Upper lobe of left lung (tissue), 6 donors: Measurements from ENCODE around the gene NT5E. TPM values are rescaled to one million over a fixed set of nuclear protein-coding genes. Genes with fewer than 3 reads are reported as not detected.
A peak's percentile ranks its signal among the peaks of the same experiment; 100 is the strongest.

ENCODE experiments used
- ATAC-seq, 2 donors: fragments of 200-7000 bp; cut with Tn5 transposase; one replicate each; pipeline ENCODE4 v1.9.1; 2022; ENCODE audit warnings: mild to moderate bottlenecking in 2 of 2, moderate library complexity in 2 of 2; ENCODE audit not compliant: low FRiP score in 2 of 2
- DNase-seq, 2 donors: peaks; one replicate each; pipeline ENCODE4 v3.0.0-alpha.2; 2019 to 2020
- H3K27ac ChIP-seq, 4 donors: fragments of 200-600 bp; sonication (generic); one replicate each; pipeline ENCODE4 v1.5.1; 2016 to 2019
- H3K27me3 ChIP-seq, 4 donors: fragments of 200-600 bp; sonication (generic); one replicate each; pipeline ENCODE4 v1.5.1; 2017 to 2019
- H3K36me3 ChIP-seq, 4 donors: fragments of 200-600 bp; sonication (generic); one replicate each; pipeline ENCODE4 v1.5.1; 2016 to 2019
- H3K4me1 ChIP-seq, 4 donors: fragments of 200-600 bp; sonication (generic); one replicate each; pipeline ENCODE4 v1.5.1; 2018 to 2019
- H3K4me3 ChIP-seq, 4 donors: fragments of 200-600 bp; sonication (generic); one replicate each; pipeline ENCODE4 v1.5.1; 2017 to 2019; ENCODE audit warnings: mild to moderate bottlenecking in 2 of 4, moderate library complexity in 1 of 4
- H3K9me3 ChIP-seq, 4 donors: fragments of 200-600 bp; sonication (generic); one replicate each; pipeline ENCODE4 v1.5.1; 2018 to 2019
- EP300 ChIP-seq, 4 donors: sonication (generic); formaldehyde crosslinking; IDR thresholded peaks; one replicate each; pipeline ENCODE4 v1.5.1; 2017; ENCODE audit warnings: antibody characterized with exemption in 4 of 4, control low read depth in 2 of 4
- POLR2A ChIP-seq, 4 donors: fragments of 450-650 bp; IDR thresholded peaks; one replicate each; pipeline ENCODE4 v1.5.1; 2016 to 2017; ENCODE audit warnings: antibody characterized with exemption in 4 of 4, mild to moderate bottlenecking in 2 of 4
- POLR2AphosphoS5 ChIP-seq, 2 donors: sonication (generic); formaldehyde crosslinking; IDR thresholded peaks; one replicate each; pipeline ENCODE4 v1.5.1; 2017; ENCODE audit warnings: antibody characterized with exemption in 2 of 2
- whole genome bisulfite sequencing, 2 donors: methylation state at CpG; one replicate each; pipeline ENCODE4 v1.1.5; 2017 to 2018; 5-methylcytosine and 5-hydroxymethylcytosine counted together
- total RNA-seq, 6 donors: library from RNA; depleted of rRNA in 4 of 6; stranded (reverse); fragments of >200 nt in 4 of 6; gene quantifications; one replicate each; pipeline versions ENCODE4 v1.1.0 to v1.2.1, GENCODE V29; 2016 to 2021
- TF ChIP-seq, protein P1 (sequence below), 6 experiments: fragments of 450-650 bp in 4 of 6; fragments of 200-600 bp in 2 of 6; sonication (generic) in 2 of 6; IDR thresholded peaks; one replicate each; pipeline ENCODE4 v1.5.1; 2016 to 2019; ENCODE audit warnings: antibody characterized with exemption in 6 of 6
- donor health status: DM: no; HTN: no; CAD: no; lungs with moderate emphysema.
- donor health status: DM: no; HTN: yes; CAD: no; lungs with severe emphysema.

NT5E gene
- total RNA-seq, 6 donors from 2014 or later, result 1.4 to 17.8 (median 9.6) TPM

DNA sequence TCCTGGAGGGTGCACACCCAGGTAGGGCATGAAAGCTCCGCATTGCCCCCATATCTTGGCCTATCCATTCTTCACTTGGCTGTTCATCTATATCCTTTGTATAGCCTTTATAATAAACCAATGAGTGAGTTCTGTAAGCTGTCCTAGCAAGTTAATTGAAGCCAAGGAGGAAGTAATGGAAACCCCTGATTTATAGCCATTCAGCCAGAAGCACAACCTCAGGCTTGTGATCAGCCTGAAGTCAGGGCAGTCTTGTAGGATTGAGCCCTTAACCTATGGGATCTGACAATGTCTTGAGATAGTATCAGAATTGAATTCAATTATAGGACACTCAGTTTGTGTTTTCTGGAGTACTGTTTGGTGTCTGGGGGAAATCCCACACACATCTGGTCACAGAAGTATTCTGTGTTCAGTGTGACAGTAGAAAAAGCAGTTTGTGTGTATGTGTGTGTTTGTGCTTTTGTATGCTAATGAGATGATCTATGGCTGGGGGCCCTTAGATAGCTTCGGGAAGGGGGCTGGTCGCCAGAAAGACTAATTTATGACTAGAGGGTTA, 5.7 kb downstream of the NT5E start:
- WGBS, 2 donors, result 69 to 77% methylated on average over 3 of the region's 3 CpGs
- no peaks in the 10 kb centered on the region for H3K9me3 ChIP-seq
- no peaks in the 10 kb centered on the region for H3K36me3 ChIP-seq
- DNase-seq (no peak), ATAC-seq (no peak)
- H3K27ac ChIP-seq, result no peak overlapping the region
- H3K4me1 ChIP-seq, result peaks cover under 1 to 22% (median 14%) of the 10 kb centered on the region in 4 donors
- no peak overlapping the region for H3K4me3 ChIP-seq
- H3K27me3 ChIP-seq, result no peaks in the 10 kb centered on the region
- TF ChIP-seq POLR2A (IDR thresholded peaks at IDR 0.05) (no peak), EP300 (IDR thresholded peaks at IDR 0.05) (no peak)

DNA sequence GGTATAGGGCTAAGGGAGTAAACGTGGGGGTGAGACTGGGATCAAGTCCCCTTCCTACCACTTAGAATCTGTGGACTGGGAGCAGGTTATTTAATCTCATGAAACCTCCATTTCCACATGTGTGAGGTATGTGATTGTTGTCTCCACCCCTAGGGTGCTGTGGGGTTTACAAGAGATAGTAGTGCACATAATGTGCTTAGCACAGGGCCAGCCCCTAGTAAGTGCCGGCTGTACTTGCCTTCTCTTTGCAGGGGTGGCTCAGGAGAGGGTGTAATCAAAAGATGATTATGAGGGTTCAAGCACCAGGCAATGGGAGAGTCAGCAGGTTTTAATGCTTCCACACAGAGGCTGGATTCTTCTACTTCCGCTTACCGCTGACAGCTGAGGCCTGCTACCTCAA, 6.9 kb downstream of the NT5E start:
- no peak for TF ChIP-seq POLR2A (IDR thresholded peaks at IDR 0.05)
- no peak for TF ChIP-seq POLR2AphosphoS5 (IDR thresholded peaks at IDR 0.05)
- no peak for TF ChIP-seq EP300 (IDR thresholded peaks at IDR 0.05)
- TF ChIP-seq, protein P1, sequence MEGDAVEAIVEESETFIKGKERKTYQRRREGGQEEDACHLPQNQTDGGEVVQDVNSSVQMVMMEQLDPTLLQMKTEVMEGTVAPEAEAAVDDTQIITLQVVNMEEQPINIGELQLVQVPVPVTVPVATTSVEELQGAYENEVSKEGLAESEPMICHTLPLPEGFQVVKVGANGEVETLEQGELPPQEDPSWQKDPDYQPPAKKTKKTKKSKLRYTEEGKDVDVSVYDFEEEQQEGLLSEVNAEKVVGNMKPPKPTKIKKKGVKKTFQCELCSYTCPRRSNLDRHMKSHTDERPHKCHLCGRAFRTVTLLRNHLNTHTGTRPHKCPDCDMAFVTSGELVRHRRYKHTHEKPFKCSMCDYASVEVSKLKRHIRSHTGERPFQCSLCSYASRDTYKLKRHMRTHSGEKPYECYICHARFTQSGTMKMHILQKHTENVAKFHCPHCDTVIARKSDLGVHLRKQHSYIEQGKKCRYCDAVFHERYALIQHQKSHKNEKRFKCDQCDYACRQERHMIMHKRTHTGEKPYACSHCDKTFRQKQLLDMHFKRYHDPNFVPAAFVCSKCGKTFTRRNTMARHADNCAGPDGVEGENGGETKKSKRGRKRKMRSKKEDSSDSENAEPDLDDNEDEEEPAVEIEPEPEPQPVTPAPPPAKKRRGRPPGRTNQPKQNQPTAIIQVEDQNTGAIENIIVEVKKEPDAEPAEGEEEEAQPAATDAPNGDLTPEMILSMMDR (IDR thresholded peaks at IDR 0.05), result no peak
- H3K4me3 ChIP-seq, result no peak overlapping the region
- H3K9me3 ChIP-seq, result no peaks in the 10 kb centered on the region
- H3K27me3 ChIP-seq, result no peaks in the 10 kb centered on the region
- WGBS, 2 donors, result 92 to 98% methylated on average over 4 of the region's 4 CpGs
- ATAC-seq (no peak), DNase-seq (no peak)
- H3K36me3 ChIP-seq, result no peaks in the 10 kb centered on the region
- H3K27ac ChIP-seq, result no peak overlapping the region
- H3K4me1 ChIP-seq, result peaks cover 6 to 25% (median 10%) of the 10 kb centered on the region in 4 donors

DNA sequence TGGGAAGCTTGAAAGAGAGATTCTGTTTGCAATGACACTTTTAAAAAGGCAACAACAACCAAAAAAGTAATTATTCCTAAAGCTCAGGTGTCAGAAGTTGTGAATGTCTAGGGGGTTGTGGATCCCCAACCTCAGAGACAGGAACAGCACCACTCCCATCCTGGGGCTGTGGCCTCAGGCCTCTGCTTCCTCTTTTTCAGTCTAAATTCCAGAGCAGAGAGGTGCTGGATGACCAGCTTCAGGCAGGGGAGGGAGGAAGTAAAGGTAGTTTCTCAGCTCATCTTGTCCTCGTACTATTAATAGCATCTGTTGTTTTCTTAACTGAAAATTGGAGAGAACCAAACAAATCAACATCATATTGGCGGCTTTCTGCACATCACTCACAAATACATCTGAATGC, 8.3 kb downstream of the NT5E start:
- Histone ChIP-seq H3K27ac (peak overlapping the region in 1 of 4 donors; percentile 25), H3K9me3 (no peaks in the 10 kb centered on the region), H3K4me1 (peaks cover 4 to 25% (median 9%) of the 10 kb centered on the region in 4 donors), H3K4me3 (no peak overlapping the region), H3K27me3 (no peaks in the 10 kb centered on the region), H3K36me3 (no peaks in the 10 kb centered on the region)
- no peak for ATAC-seq
- WGBS, 2 donors, result 22 to 27% methylated on average over 2 of the region's 2 CpGs
- DNase-seq, result no peak
- TF ChIP-seq POLR2A (IDR thresholded peaks at IDR 0.05) (no peak), POLR2AphosphoS5 (IDR thresholded peaks at IDR 0.05) (no peak), EP300 (IDR thresholded peaks at IDR 0.05) (no peak)
- TF ChIP-seq, protein P1 (IDR thresholded peaks at IDR 0.05), result no peak

DNA sequence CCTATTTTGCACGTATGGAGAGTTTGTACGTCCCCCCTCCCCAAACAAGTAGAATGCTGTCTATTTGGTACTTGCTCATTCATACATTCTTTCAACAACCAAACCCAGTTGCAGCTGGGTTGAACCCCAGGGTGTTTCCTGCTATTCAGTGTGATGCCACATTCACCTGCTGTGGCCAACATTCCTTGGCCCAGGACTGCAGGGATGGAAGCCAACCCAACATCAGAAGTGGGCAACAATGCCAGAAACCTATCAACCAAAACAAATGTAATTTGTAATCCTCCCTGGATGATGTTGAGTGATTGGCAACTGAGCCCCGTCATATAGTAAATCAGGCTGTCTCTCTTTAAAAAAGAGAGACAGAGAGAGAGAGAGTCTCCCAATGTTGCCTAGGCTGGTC, 8.9 kb downstream of the NT5E start:
- no peak for DNase-seq

DNA sequence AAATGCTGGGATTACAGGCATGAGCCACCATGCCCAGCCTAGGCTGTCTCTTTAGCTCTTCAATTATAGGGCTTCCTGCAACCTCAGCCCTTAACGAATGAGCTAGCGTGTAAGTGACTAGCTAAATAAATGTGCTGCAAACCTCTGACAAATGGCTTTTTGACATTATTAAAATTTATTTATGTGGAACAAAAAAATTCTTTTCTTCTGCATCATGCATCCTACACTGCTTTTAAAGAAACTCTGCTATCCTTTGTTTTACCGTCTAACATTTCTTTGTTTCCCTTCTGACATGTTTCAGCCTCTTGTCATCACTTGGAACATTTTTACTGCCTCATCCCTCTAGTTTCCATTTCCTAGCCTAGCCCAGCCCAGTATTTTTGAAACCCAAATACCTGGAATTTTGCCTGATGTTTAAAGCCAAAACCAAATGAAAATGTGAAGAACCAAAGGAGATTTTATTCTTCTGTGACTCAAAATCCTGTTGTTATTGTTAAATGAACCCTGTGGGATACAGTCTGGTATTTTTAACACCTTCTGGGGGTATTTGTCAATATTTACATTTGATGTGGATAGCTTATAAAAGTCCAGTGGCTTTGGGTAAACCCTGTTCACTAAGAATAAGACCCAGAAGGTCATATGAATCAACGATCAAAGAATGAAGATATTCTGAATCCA, 9.5 kb downstream of the NT5E start:
- peak overlapping the region in 1 of 4 donors; percentile 30 for H3K27ac ChIP-seq
- no peak for DNase-seq
- H3K36me3 ChIP-seq, result no peaks in the 10 kb centered on the region
- ATAC-seq, result peak in 1 of 2 donors; percentile 69
- WGBS, 2 donors, result 54 to 62% methylated on average over 4 of the region's 4 CpGs
- no peak overlapping the region for H3K4me3 ChIP-seq
- no peaks in the 10 kb centered on the region for H3K9me3 ChIP-seq
- H3K4me1 ChIP-seq, result peaks cover 4 to 25% (median 9%) of the 10 kb centered on the region in 4 donors
- TF ChIP-seq, protein P1 (IDR thresholded peaks at IDR 0.05), result no peak
- no peak for TF ChIP-seq POLR2A (IDR thresholded peaks at IDR 0.05)
- no peak for TF ChIP-seq POLR2AphosphoS5 (IDR thresholded peaks at IDR 0.05)
- no peak for TF ChIP-seq EP300 (IDR thresholded peaks at IDR 0.05)
- no peaks in the 10 kb centered on the region for H3K27me3 ChIP-seq

More for the DNA sequence above, 8.9 kb downstream of the NT5E start:
- no peaks in the 10 kb centered on the region for H3K27me3 ChIP-seq
- no peak for ATAC-seq
- TF ChIP-seq POLR2AphosphoS5 (IDR thresholded peaks at IDR 0.05), result no peak
- TF ChIP-seq POLR2A (IDR thresholded peaks at IDR 0.05), result no peak
- no peaks in the 10 kb centered on the region for H3K36me3 ChIP-seq
- H3K27ac ChIP-seq, result no peak overlapping the region
- no peak overlapping the region for H3K4me3 ChIP-seq
- WGBS, 2 donors, result 62 to 76% methylated on average over 3 of the region's 3 CpGs
- H3K9me3 ChIP-seq, result no peaks in the 10 kb centered on the region
- H3K4me1 ChIP-seq, result peaks cover 4 to 25% (median 9%) of the 10 kb centered on the region in 4 donors
